ENCODE results near the gene MSX1.
"Not testable (repeated sequence)": the region's sequence is repeated elsewhere in the genome, so short reads cannot be mapped to it uniquely, and the experiment has no call there.

The MSX1 gene

GRCh38 chr4:4859325-4859798 is at the start of gene MSX1:
TSS of gene MSX1 (plus strand) at chr4:4859665. CDS start at chr4:4859900, 235 bp downstream.
- peak; percentile 57 for DNase-seq

- DNase-seq = no peak
These were observed 49.2 kb upstream of the MSX1 start for GRCh38 chr4:4810092-4810774.

DNA sequence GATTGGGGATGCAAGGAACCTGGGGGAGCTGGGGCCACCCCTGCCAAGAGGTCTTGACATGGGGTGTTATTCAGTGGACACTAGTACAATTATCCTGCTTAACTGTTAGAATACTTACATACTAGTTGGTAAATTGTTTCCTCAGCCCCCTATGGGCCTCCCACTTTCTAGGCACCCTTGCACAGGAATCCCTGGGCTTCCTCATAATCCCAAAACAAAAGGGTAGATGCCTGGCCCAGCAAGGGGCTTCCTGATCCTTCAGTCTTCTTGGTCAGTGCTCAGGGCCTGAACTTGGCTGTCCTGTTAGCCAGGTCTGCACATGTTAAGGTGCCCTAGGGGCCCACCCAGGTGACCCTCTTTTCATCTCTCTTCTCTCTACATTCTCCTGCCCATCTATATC is 48.7 kb upstream of the MSX1 start:
- no peak for DNase-seq

DNA sequence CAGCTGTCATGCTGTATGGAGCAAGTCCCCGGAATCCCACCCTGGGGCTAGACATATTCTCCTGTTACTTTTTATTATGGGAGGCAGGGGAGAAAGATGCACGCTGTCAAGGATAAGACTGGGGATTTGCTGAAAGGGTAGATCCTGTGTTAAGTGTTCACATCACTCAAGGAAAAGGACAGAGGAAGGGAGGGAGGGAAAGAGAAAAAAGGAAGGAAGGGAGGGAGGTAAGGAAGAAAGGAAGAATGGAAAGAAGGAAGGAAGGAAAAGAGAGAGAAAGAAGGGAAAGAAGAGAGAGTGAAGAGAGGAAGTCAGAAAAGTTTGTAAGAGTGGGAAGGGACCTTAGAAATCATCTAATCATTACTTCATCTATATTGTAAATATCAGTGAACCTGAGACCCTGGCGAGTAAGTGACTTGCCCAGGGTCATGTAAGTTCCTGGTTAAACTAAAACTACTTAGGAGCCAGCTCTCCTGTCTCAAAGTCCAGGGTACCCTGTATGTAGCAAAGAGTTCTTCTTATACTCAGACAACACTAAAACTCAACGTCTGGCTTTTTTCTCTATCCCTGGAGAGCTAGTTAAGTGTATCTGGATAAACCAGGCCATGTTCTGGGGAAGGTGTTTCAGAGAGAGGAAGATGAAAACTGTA is 47.2 kb upstream of the MSX1 start:
- DNase-seq = no peak

- DNase-seq = no peak
These were observed 40.9 kb upstream of the MSX1 start for GRCh38 chr4:4818415-4819212.

DNA sequence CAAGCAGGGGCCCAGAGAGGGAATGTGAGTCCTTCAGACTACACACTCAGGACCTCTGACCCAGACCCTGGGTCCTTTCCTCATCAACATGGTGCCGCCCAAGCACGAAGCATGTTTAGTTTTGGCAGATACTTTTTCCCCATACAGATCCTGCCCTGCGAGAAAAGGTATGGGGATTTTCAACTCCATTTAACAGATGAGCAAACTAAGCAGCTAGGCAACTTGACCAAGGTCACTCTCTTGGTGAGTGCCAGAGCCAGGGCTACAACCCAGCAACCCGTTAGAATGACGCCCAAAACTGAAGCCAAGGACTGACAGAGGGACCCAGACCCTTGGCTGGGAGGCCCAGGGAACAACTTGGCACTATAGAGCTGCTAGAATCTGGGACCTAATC is 40.3 kb upstream of the MSX1 start:
- no peak for DNase-seq

DNA sequence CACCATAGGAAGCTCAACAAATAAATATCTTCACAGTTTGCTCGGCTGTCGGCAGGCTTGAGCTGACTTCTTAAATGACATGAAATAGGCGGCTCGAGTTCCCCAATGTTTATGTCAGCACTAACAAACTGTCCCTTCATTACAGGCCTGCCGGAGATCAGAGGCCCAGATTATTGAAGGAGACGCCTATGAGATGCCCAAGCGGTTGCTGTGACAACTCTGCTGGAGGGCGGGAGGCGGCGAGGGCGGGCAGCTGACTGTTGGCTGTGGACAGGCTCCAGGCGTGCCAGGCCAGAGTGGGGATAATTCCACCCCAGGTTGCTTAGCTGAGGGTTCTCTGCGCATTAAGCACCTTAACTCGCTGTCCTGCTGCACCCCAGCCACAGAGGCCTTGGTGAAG is 39.2 kb upstream of the MSX1 start:
- no peak for DNase-seq

GRCh38 chr4:4820739-4821138 is 38.7 kb upstream of the MSX1 start:
- no peak for DNase-seq

- DNase-seq = no peak
These were observed 37.9 kb upstream of the MSX1 start for GRCh38 chr4:4821577-4821976.

DNA sequence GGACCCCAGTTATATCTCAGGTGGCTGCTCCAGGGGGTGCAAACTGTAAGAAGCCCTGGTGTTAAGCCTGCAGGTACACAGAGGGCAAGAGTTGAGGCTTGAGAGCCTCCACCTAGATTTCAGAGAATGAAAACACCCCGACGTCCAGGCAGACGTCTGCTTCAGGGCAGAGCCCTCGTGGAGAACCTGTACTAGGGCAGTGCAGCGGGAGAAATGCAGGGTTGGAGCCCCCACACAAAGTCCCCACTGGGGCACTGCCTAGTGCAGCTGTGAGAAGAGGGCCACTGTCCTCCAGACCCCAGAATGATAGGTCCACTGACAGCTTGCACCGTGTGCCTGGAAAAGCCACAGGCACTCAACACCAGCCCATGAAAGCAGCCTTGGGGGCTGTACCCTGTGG is 37.2 kb upstream of the MSX1 start:
- DNase-seq = not testable (repeated sequence)

DNA sequence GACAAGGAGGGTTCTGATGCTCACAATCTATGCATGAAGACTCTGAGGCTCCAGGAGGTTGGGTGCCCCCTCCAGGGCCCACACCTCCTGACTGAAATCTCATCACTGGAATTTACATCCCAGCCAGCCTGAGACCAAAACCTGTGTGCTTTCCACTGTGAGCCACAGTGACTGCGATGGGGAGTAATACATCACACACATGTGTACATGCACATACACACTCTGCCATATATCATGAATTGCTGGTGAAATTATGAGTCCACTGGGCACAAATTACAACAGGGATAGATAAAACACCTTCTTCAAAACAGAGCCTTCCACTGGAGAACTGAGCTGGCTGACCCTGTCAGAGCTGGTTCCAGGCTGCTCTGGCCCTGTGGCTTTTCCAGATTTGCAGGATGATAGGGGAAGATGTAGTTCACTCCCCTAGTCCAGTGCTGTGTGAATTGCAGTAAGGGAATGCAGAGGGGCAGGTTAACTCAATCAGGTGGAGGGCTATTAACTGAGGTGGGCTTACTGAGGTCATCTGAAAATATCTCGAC is 35.8 kb upstream of the MSX1 start:
- DNase-seq = no peak

DNA sequence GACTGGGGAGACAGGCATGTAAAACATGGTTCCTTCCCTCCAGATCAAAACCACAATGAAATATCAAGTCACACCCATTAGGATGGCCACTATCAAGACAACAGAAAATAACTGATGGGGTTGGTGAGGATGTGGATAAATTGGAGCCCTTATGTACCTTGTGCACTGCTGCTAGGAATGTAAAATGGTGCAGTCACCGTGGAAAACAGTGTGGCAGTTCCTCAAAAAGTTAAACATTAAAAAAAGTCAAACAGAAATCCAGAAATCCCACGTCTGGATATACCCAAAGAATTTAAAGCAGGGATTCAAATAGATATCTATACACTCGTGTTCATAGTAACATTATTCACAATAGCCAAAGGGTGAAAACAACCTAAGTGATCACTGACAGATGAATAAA is 35.2 kb upstream of the MSX1 start:
- DNase-seq = no peak

GRCh38 chr4:4825431-4825830 is 34.0 kb upstream of the MSX1 start:
- DNase-seq = no peak

- no peak for DNase-seq
These were observed 29.6 kb upstream of the MSX1 start for GRCh38 chr4:4829837-4830236.

GRCh38 chr4:4831266-4831665 is 28.2 kb upstream of the MSX1 start:
- DNase-seq = no peak

GRCh38 chr4:4831825-4832224 is 27.6 kb upstream of the MSX1 start:
- no peak for DNase-seq

DNA sequence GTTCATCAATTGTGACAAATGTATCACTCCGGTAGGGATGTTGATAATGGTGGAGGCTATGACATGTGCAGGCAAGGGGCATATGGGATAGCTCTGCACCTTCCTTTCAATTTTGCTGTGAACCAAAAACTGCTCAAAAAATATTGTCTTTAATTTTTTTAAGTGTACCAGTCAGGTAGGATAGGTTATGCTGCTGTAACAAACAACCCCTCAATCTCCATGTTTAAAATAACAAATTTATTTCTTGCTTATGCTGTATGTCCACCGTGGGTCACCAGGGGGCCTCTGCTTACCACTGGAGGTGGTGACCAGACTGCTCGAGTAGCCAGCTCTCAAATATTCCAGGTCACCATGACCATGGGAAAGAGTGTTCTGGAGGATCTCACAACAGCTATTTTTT is 23.4 kb upstream of the MSX1 start:
- DNase-seq = no peak

- DNase-seq = no peak
These were observed 22.1 kb upstream of the MSX1 start for GRCh38 chr4:4837316-4837715.

DNA sequence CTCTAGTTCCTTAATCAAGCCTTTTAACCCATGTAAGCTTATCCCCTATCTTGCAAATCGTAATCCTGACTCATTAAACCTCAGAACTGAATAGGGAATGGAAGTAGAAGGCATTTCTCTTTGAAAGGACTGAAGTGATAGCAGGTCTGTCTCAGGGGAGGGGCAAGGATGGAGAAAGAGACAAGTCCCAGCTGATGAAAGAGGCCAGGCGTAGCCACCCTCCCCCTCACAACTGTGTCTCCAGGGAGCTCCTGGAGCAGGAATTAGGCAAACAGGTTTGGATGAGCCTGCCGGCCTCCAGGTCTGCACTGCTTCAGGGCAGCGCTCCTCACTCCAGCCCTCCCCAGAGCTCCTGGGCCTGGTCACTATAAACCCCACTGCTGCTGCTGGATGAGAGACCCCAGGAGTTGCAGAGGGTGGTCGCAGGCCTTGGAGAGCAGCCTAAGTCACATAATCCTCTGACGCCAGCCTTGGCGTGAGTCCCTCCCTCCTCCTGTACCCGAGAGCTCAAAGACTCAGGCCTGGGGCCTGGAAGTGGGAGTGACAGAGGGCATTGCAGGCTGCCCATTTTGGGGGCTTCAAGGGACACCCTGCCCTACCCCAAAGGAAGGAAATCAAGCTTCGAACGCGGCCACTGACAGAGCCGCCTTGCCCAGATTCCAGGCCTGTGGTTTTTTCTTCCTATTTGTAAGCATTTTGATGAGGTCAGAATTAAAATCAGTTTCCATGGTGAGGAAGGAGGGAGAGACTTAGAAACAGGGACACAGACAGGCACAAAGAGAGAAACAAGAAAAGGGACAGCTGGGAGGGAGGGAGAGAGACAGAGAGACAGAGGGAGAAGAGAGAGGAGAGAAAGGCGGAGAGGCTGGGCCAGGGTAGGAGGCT is 21.2 kb upstream of the MSX1 start:
- DNase-seq = no peak

DNA sequence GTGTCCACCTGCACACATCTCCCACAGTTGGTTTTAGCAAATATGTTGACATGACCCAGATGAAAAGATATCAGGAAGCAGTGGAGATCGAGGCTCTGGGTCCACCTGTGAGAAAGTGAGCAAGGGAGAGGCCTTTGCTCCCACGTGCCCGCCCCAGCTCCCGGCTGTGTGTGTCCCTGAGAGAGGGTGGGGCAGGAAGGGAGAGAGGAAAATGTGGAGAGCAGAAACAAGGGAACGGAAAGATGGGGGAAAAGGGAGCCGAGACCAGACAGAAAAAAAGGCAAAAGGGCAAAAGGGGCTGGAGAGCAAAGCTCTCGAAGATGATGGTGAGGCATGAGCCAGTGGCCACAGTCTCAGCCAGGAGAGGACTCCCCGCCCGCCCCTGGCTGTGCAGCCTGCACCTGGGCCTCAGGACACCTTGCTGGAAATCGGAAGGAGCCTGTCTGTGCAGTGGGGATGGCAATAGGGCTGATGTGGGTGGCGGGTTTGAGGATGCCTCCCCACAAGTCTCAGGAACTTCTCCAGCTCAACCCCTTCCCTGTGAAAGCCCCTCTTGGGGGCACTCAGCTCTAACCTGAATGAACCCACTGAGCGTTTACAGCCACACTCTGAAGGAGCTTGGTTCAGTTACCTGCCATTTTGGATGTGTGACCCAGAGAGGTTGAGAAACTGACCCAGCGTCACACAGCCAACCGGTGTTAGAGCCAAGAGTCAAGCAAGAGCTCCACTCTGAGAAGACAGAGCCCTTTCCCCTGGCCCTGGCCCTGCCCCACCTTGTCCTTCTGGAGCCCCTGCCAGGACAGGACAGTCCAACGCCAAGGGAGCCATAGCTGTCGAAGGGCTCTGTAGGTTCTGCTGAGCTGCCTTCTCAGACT is 20.3 kb upstream of the MSX1 start:
- no peak for DNase-seq

GRCh38 chr4:4840351-4840750 is 19.1 kb upstream of the MSX1 start:
- no peak for DNase-seq

DNA sequence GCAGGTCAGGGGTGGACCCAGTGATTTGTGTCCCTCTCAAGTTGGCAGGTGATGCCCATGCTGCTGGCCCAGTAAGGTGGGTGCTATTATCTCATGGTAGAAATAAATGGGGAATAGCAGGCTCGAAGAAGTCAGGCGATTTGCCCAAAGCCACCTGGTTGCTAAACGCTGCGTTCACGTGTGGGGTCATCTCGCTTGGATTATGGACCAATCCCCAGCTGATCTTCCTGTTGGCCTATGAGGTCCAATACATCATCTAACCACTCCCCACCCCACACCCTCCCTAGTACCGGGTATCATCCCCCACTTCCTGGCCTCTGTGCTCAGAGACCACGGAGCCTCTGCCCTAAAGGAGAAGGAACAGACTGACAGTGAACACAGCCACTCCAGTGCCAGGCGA is 18.3 kb upstream of the MSX1 start:
- DNase-seq = no peak

Measured in stimulated activated CD4-positive, alpha-beta T cell treated with anti-CD3 and anti-CD28 coated beads, Interleukin-1b, Interleukin-23, amount 100 ng/mL, for 48 hours (primary cell).